Neural crest cell (in vitro differentiated cells): ENCODE results near the gene PSMD4. TPM values are rescaled to one million over a fixed set of nuclear protein-coding genes. Genes with fewer than 3 reads are reported as not detected.

Source experiments
- DNase-seq: peaks from one replicate; pipeline ENCODE4 v3.0.0; 2021; ENCODE audit warnings: low read depth, mixed read lengths, low spot score
- H3K27ac Mint-ChIP-seq: one replicate; pipeline ENCODE4 v1.8.0; 2021; ENCODE audit warnings: mild to moderate bottlenecking, mixed read lengths; ENCODE audit not compliant: unreplicated experiment
- H3K27me3 Mint-ChIP-seq: 2 replicates; pipeline ENCODE4 v1.8.0; 2021; ENCODE audit warnings: low read depth, mild to moderate bottlenecking, mixed read lengths
- H3K36me3 Mint-ChIP-seq: 2 replicates; pipeline ENCODE4 v1.8.0; 2021; ENCODE audit warnings: low read depth, mild to moderate bottlenecking, mixed read lengths
- H3K4me1 Mint-ChIP-seq: 2 replicates; pipeline ENCODE4 v1.8.0; 2021; ENCODE audit warnings: mixed read lengths
- H3K4me3 Mint-ChIP-seq: one replicate; pipeline ENCODE4 v1.8.0; 2021; ENCODE audit warnings: mild to moderate bottlenecking, mixed read lengths
- H3K9me3 Mint-ChIP-seq: 2 replicates; pipeline ENCODE4 v1.8.0; 2021; ENCODE audit warnings: mixed read lengths
- CTCF ChIP-seq: fragments of 200-600 bp; sonication (generic); conservative IDR thresholded peaks from 2 replicates; pipeline ENCODE4 v1.5.0; 2021; ENCODE audit warnings: antibody characterized with exemption, mild to moderate bottlenecking
- total RNA-seq: library from RNA; stranded (reverse); gene quantifications from 2 replicates; pipeline ENCODE4 v1.2.1, GENCODE V29; 2021

Gene PSMD4
- total RNA-seq, 1 donor from 2014 or later = 214 TPM

GRCh38 chr1:151293093-151293492 is 38.6 kb downstream of the PSMD4 start:
- Mint-ChIP-seq H3K9me3 (no peaks in the 10 kb centered on the region), H3K27me3 (peaks cover 3% of the 10 kb centered on the region), H3K4me1 (peaks cover 20% of the 10 kb centered on the region), H3K4me3 (no peak overlapping the region), H3K36me3 (peaks cover 24% of the 10 kb centered on the region), H3K27ac (no peak overlapping the region)
- no peak for DNase-seq
- TF ChIP-seq CTCF = no peak

GRCh38 chr1:151294742-151295462 is 40.4 kb downstream of the PSMD4 start:
- Mint-ChIP-seq H3K27ac (peak overlapping the region; percentile 85), H3K9me3 (no peaks in the 10 kb centered on the region), H3K4me1 (peaks cover 20% of the 10 kb centered on the region), H3K4me3 (peak overlapping the region; percentile 70), H3K27me3 (peaks cover 3% of the 10 kb centered on the region), H3K36me3 (peaks cover 25% of the 10 kb centered on the region)
- no peak for TF ChIP-seq CTCF
- no peak for DNase-seq

- Mint-ChIP-seq H3K36me3 (peaks cover 11% of the 10 kb centered on the region), H3K27me3 (no peaks in the 10 kb centered on the region), H3K4me1 (peaks cover 34% of the 10 kb centered on the region)
Observed at GRCh38 chr1:151309811-151310323, 55.3 kb downstream of the PSMD4 start.

GRCh38 chr1:151311011-151311410 is 56.5 kb downstream of the PSMD4 start:
- H3K36me3 Mint-ChIP-seq = peaks cover 5% of the 10 kb centered on the region
- TF ChIP-seq CTCF = no peak
- no peak for DNase-seq
- no peak overlapping the region for H3K4me3 Mint-ChIP-seq
- H3K4me1 Mint-ChIP-seq = peaks cover 34% of the 10 kb centered on the region
- H3K27ac Mint-ChIP-seq = no peak overlapping the region
- H3K9me3 Mint-ChIP-seq = no peaks in the 10 kb centered on the region
- H3K27me3 Mint-ChIP-seq = no peaks in the 10 kb centered on the region

More at GRCh38 chr1:151309811-151310323, 55.3 kb downstream of the PSMD4 start:
- no peak for DNase-seq
- H3K27ac Mint-ChIP-seq = peak overlapping the region; percentile 91
- no peaks in the 10 kb centered on the region for H3K9me3 Mint-ChIP-seq
- peak overlapping the region; percentile 23 for H3K4me3 Mint-ChIP-seq
- TF ChIP-seq CTCF = no peak

- Mint-ChIP-seq H3K4me3 (no peak overlapping the region), H3K27ac (peak overlapping the region; percentile 48), H3K4me1 (peaks cover 34% of the 10 kb centered on the region), H3K36me3 (peaks cover 5% of the 10 kb centered on the region), H3K27me3 (no peaks in the 10 kb centered on the region), H3K9me3 (no peaks in the 10 kb centered on the region)
- DNase-seq = no peak
- TF ChIP-seq CTCF = no peak
Observed at GRCh38 chr1:151311589-151312331, 57.2 kb downstream of the PSMD4 start.
